Mesendoderm (in vitro differentiated cells): ENCODE data around the gene TMED6.
"Not testable (repeated sequence)": the region's sequence is repeated elsewhere in the genome, so short reads cannot be mapped to it uniquely, and the experiment has no call there.

ENCODE experiments used
- DNase-seq: peaks from one replicate; pipeline ENCODE4 v3.0.0; 2013
- H2AK5ac ChIP-seq: 2 replicates; pipeline ENCODE4 v1.6.1; 2013; ENCODE audit warnings: low read length, inconsistent platforms
- H2BK120ac ChIP-seq: 2 replicates; pipeline ENCODE4 v1.6.1; 2013; ENCODE audit warnings: low read depth, mild to moderate bottlenecking, low read length, moderate library complexity, mixed read lengths
- H2BK15ac ChIP-seq: replicated peaks from 2 replicates; pipeline ENCODE4 v1.6.1; 2013; ENCODE audit warnings: low read depth, mild to moderate bottlenecking, moderate library complexity
- H2BK5ac ChIP-seq: 2 replicates; pipeline ENCODE4 v1.6.1; 2013; ENCODE audit warnings: low read length, inconsistent platforms
- H3K18ac ChIP-seq: 2 replicates; pipeline ENCODE4 v1.6.1; 2013; ENCODE audit warnings: mild to moderate bottlenecking, low read length, mixed read lengths
- H3K23ac ChIP-seq: one replicate; pipeline ENCODE4 v1.6.1; 2013; ENCODE audit warnings: low read length
- H3K27ac ChIP-seq: 2 replicates; pipeline ENCODE4 v1.5.1; 2013; ENCODE audit warnings: low read depth, mild to moderate bottlenecking, inconsistent platforms, low read length, moderate library complexity
- H3K27me3 ChIP-seq: 2 replicates; pipeline ENCODE4 v1.6.1; 2013; ENCODE audit warnings: low read length, control low read depth, mild to moderate bottlenecking, inconsistent platforms; ENCODE audit not compliant: insufficient read depth, poor library complexity
- H3K36me3 ChIP-seq: 2 replicates; pipeline ENCODE4 v1.6.1; 2013; ENCODE audit warnings: low read length, inconsistent platforms; ENCODE audit not compliant: control insufficient read depth, insufficient read depth
- H3K4ac ChIP-seq: one replicate; pipeline ENCODE4 v1.6.1; 2013; ENCODE audit warnings: low read depth, mild to moderate bottlenecking, low read length, moderate library complexity
- H3K4me1 ChIP-seq: 2 replicates; pipeline ENCODE4 v1.6.1; 2013; ENCODE audit warnings: low read depth, low read length, inconsistent platforms; ENCODE audit not compliant: control insufficient read depth
- H3K4me2 ChIP-seq: 2 replicates; pipeline ENCODE4 v1.6.1; 2013; ENCODE audit warnings: low read length
- H3K4me3 ChIP-seq: 2 replicates; pipeline ENCODE4 v1.5.1; 2013; ENCODE audit warnings: mild to moderate bottlenecking, low read length
- H3K56ac ChIP-seq: one replicate; pipeline ENCODE4 v1.6.1; 2013; ENCODE audit warnings: low read length
- H3K79me1 ChIP-seq: 2 replicates; pipeline ENCODE4 v1.6.1; 2013; ENCODE audit warnings: low read length, inconsistent platforms
- H3K79me2 ChIP-seq: 2 replicates; pipeline ENCODE4 v1.6.1; 2013; ENCODE audit warnings: mild to moderate bottlenecking, low read length; ENCODE audit not compliant: control insufficient read depth, insufficient read depth
- H3K9ac ChIP-seq: 2 replicates; pipeline ENCODE4 v1.6.1; 2013; ENCODE audit warnings: low read length, inconsistent platforms
- H4K5ac ChIP-seq: one replicate; pipeline ENCODE4 v1.6.1; 2013; ENCODE audit warnings: low read length
- H4K8ac ChIP-seq: one replicate; pipeline ENCODE4 v1.6.1; 2013; ENCODE audit warnings: low read depth, mild to moderate bottlenecking, control low read depth, low read length, moderate library complexity
- whole genome bisulfite sequencing: extraction: QIAGEN DNeasy Blood & Tissue Kit; methylation state at CpG from one replicate; pipeline ENCODE4 v1.1.7; 2013; ENCODE audit warnings: low lambda C conversion rate, missing lambda C conversion rate; ENCODE audit not compliant: insufficient coverage; ENCODE audit errors: extremely low coverage; 5-methylcytosine and 5-hydroxymethylcytosine counted together

The TMED6 gene

GRCh38 chr16:69301187-69301586 lies 50.4 kb downstream of the TMED6 start:
- Histone ChIP-seq H3K4me2 (no peak overlapping the region), H3K56ac (no peak overlapping the region), H3K23ac (no peak overlapping the region), H4K5ac (no peak overlapping the region), H3K79me1 (no peaks in the 10 kb centered on the region), H4K8ac (no peak overlapping the region), H2BK15ac (no peak overlapping the region), H2BK5ac (no peak overlapping the region), H2AK5ac (no peak overlapping the region), H3K79me2 (no peaks in the 10 kb centered on the region), H3K18ac (no peak overlapping the region), H3K4ac (no peak overlapping the region), H3K4me3 (no peak overlapping the region), H3K27me3 (no peaks in the 10 kb centered on the region), H2BK120ac (no peak overlapping the region), H3K36me3 (peaks cover 6% of the 10 kb centered on the region), H3K4me1 (no peaks in the 10 kb centered on the region), H3K27ac (no peak overlapping the region), H3K9ac (no peak overlapping the region)
- WGBS, result no CpG with 5 or more reads among the region's 1 CpG
- DNase-seq, result peak; percentile 44

DNA sequence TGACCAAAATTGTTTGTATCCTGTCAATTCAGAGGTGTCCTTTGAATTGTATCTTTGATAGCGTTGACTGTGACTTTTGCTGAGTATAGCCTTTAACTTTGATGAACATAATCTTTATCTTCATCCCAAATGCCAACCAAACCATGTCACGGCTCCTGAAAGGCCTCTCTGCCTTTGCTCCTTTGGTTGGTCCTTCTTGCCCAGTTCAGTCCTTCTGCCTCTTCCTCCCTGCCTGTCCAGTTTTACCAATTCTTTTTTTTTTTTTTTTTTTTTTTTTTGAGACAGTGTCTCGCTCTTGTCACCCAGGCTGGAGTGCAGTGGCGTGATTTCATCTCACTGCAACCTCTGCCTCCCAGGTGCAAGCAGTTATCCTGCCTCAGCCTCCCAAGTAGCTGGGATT lies 53.3 kb downstream of the TMED6 start:
- Histone ChIP-seq H3K18ac (no peak overlapping the region), H3K9ac (no peak overlapping the region), H3K4me1 (no peaks in the 10 kb centered on the region), H2BK5ac (no peak overlapping the region), H4K5ac (no peak overlapping the region), H4K8ac (no peak overlapping the region), H3K27ac (no peak overlapping the region), H3K23ac (no peak overlapping the region), H3K36me3 (peaks cover 5% of the 10 kb centered on the region), H3K4me2 (no peak overlapping the region), H3K56ac (no peak overlapping the region), H3K4me3 (no peak overlapping the region), H2BK15ac (no peak overlapping the region), H2BK120ac (no peak overlapping the region), H3K4ac (no peak overlapping the region), H2AK5ac (no peak overlapping the region), H3K27me3 (no peaks in the 10 kb centered on the region), H3K79me1 (no peaks in the 10 kb centered on the region), H3K79me2 (no peaks in the 10 kb centered on the region)
- WGBS, result no CpG with 5 or more reads among the region's 4 CpGs
- DNase-seq, result no peak

DNA sequence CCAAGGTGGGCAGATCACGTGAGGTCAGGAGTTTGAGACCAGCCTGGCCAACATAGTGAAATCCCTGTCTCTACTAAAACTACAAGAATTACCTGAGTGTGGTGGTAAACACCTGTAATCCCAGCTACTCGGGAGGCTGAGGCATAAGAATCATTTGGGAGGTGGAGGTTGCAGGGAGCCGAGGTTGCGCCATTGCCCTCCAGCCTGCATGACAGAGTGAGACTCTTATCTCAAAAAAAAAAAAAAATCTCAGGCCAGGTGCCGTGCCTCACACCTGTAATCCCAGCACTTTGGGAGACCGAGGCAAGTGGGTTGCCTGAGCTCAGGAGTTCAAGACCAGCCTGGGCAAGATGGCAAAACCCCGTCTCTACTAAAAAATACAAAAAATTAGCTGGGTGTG lies 54.8 kb downstream of the TMED6 start:
- not testable (repeated sequence) for H3K23ac ChIP-seq, H3K56ac ChIP-seq, H3K4me1 ChIP-seq, H2BK5ac ChIP-seq, H3K4me2 ChIP-seq, H3K79me2 ChIP-seq, H3K9ac ChIP-seq, H3K79me1 ChIP-seq, H4K8ac ChIP-seq, H3K18ac ChIP-seq, H2AK5ac ChIP-seq, H2BK15ac ChIP-seq, H4K5ac ChIP-seq, DNase-seq, H3K36me3 ChIP-seq, H3K4me3 ChIP-seq, H2BK120ac ChIP-seq, H3K27me3 ChIP-seq, H3K27ac ChIP-seq, H3K4ac ChIP-seq
- no CpG with 5 or more reads among the region's 7 CpGs for WGBS

DNA sequence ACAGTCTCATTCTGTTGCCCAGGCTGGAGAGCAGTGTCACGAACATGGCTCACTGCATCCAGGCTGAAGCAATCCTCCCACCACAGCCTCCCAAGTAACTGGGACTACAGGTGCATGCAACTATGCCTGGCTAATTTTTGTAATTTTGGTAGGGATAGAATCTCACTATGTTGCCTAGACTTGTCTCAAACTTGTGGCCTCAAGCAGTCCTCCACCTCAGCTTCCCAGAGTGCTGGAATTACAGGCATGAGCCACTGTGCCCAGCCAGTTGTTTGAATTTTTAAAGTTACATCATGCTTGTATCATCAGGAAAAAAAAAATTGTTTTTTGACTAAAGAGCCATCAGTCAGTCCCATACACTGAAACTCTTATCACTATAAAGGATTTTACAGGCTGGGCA lies 57.5 kb downstream of the TMED6 start:
- DNase-seq, result no peak
- H3K18ac ChIP-seq, result no peak overlapping the region

GRCh38 chr16:69293401-69293800 lies 58.2 kb downstream of the TMED6 start:
- H3K4me1 ChIP-seq, result no peaks in the 10 kb centered on the region
- H3K4ac ChIP-seq, result no peak overlapping the region
- H3K56ac ChIP-seq, result no peak overlapping the region
- H3K79me1 ChIP-seq, result no peaks in the 10 kb centered on the region
- H3K4me2 ChIP-seq, result no peak overlapping the region
- H3K27me3 ChIP-seq, result no peaks in the 10 kb centered on the region
- H3K23ac ChIP-seq, result no peak overlapping the region
- no peak overlapping the region for H2AK5ac ChIP-seq
- DNase-seq, result no peak
- H3K18ac ChIP-seq, result no peak overlapping the region
- WGBS, result no CpG with 5 or more reads among the region's 3 CpGs
- no peak overlapping the region for H2BK15ac ChIP-seq
- H3K4me3 ChIP-seq, result no peak overlapping the region
- no peaks in the 10 kb centered on the region for H3K36me3 ChIP-seq
- no peak overlapping the region for H3K27ac ChIP-seq
- H3K79me2 ChIP-seq, result no peaks in the 10 kb centered on the region
- no peak overlapping the region for H4K5ac ChIP-seq
- no peak overlapping the region for H3K9ac ChIP-seq
- H2BK120ac ChIP-seq, result no peak overlapping the region
- H2BK5ac ChIP-seq, result no peak overlapping the region
- no peak overlapping the region for H4K8ac ChIP-seq

More for the DNA sequence above, 57.5 kb downstream of the TMED6 start:
- Histone ChIP-seq H3K79me1 (no peaks in the 10 kb centered on the region), H3K23ac (no peak overlapping the region), H3K27ac (no peak overlapping the region), H3K9ac (no peak overlapping the region), H3K79me2 (no peaks in the 10 kb centered on the region), H2BK120ac (no peak overlapping the region), H3K4me3 (no peak overlapping the region), H3K4me2 (no peak overlapping the region), H3K27me3 (no peaks in the 10 kb centered on the region), H3K36me3 (no peaks in the 10 kb centered on the region), H2BK15ac (no peak overlapping the region), H3K4ac (no peak overlapping the region), H4K8ac (no peak overlapping the region), H3K56ac (no peak overlapping the region), H3K4me1 (no peaks in the 10 kb centered on the region), H2BK5ac (no peak overlapping the region), H2AK5ac (no peak overlapping the region), H4K5ac (no peak overlapping the region)
- no CpG with 5 or more reads among the region's 1 CpG for WGBS
